H1 (cell line): Measurements from ENCODE around the gene PHGDH. TPM values are rescaled to one million over a fixed set of nuclear protein-coding genes. Genes with fewer than 3 reads are reported as not detected.
A peak's percentile ranks its signal among the peaks of the same experiment; 100 is the strongest.

Experiments
- CTCF ChIA-PET: fragments of 300-600 bp; sonication (Branson Sonifier 250); formaldehyde crosslinking; loops from one replicate; lab custom pipeline; 2021; ENCODE audit not compliant: partially characterized antibody; lab: Charles Lee
- POLR2A ChIA-PET: fragments of 300-600 bp; sonication (Branson Sonifier 250); formaldehyde crosslinking; loops from one replicate; lab custom pipeline; 2021; ENCODE audit warnings: inconsistent platforms; ENCODE audit not compliant: partially characterized antibody; lab: Charles Lee
- DNase-seq, 2 experiments: peaks; one replicate each; pipeline versions ENCODE4 v3.0.0 to v3.0.0-alpha.2; 2010 to 2022; ENCODE audit warnings: low spot score in 2 of 2, low read depth in 1 of 2, mixed read lengths in 1 of 2
- FAIRE-seq: peaks from 2 replicates; lab custom pipeline; 2011; peaks lifted over from hg19 to GRCh38; lab: Jason Lieb, UNC
- H2AFZ ChIP-seq: 2 replicates; pipeline ENCODE4 v1.8.1; 2012; ENCODE audit warnings: low read length, inconsistent platforms
- H2AK5ac ChIP-seq: 2 replicates; pipeline ENCODE4 v1.6.1; 2013; ENCODE audit warnings: low read depth, low read length
- H2BK120ac ChIP-seq: replicated peaks from 2 replicates; pipeline ENCODE3; 2013; ENCODE audit warnings: low read depth, low read length, inconsistent platforms
- H2BK12ac ChIP-seq: 2 replicates; pipeline ENCODE4 v1.6.1; 2013; ENCODE audit warnings: low read depth, low read length
- H2BK15ac ChIP-seq: 2 replicates; pipeline ENCODE4 v1.6.1; 2013; ENCODE audit warnings: low read length
- H2BK20ac ChIP-seq: 2 replicates; pipeline ENCODE4 v1.6.1; 2013; ENCODE audit warnings: low read length
- H2BK5ac ChIP-seq: 2 replicates; pipeline ENCODE4 v1.6.1; 2013; ENCODE audit warnings: low read depth, low read length
- H3K14ac ChIP-seq: 2 replicates; pipeline ENCODE4 v1.6.1; 2013; ENCODE audit warnings: inconsistent platforms; ENCODE audit not compliant: insufficient read length
- H3K18ac ChIP-seq: 2 replicates; pipeline ENCODE4 v1.6.1; 2013; ENCODE audit warnings: low read length; ENCODE audit errors: extremely low read depth
- H3K23ac ChIP-seq: 2 replicates; pipeline ENCODE4 v1.6.1; 2013; ENCODE audit warnings: inconsistent platforms; ENCODE audit not compliant: insufficient read length
- H3K23me2 ChIP-seq: 2 replicates; pipeline ENCODE4 v1.6.1; 2013; ENCODE audit warnings: low read depth, low read length
- H3K27ac ChIP-seq: 2 replicates; pipeline ENCODE4 v1.6.1; 2011; ENCODE audit warnings: low read depth, low read length, inconsistent platforms
- H3K27me3 ChIP-seq, 4 experiments: replicated peaks in 1 of 4; 1 replicate in 1 of 4; 2 replicates in 3 of 4; pipeline versions ENCODE4 v1.6.1 to v1.8.1; 2011 to 2013; ENCODE audit warnings: low read length in 3 of 4, mild to moderate bottlenecking in 3 of 4, inconsistent platforms in 2 of 4, mixed read lengths in 2 of 4, moderate library complexity in 1 of 4; ENCODE audit not compliant: control insufficient read depth in 3 of 4, insufficient read depth in 3 of 4; ENCODE audit errors: extremely low read depth in 1 of 4
- H3K36me3 ChIP-seq, 4 experiments: 2 replicates each; pipeline versions ENCODE4 v1.6.1 to v1.8.1; 2011 to 2013; ENCODE audit warnings: mild to moderate bottlenecking in 4 of 4, low read length in 3 of 4, moderate library complexity in 2 of 4, control low read depth in 1 of 4, inconsistent platforms in 1 of 4; ENCODE audit not compliant: insufficient read depth in 4 of 4, control insufficient read depth in 2 of 4
- H3K4ac ChIP-seq: replicated peaks from 2 replicates; pipeline ENCODE3; 2013; ENCODE audit warnings: low read length, low read depth, mixed read lengths, inconsistent platforms; ENCODE audit not compliant: insufficient read length
- H3K4me1 ChIP-seq, 4 experiments: replicated peaks in 1 of 4; 1 replicate in 1 of 4; 2 replicates in 3 of 4; pipeline versions ENCODE4 v1.6.1 to v1.8.1; 2011 to 2013; ENCODE audit warnings: low read length in 3 of 4, inconsistent platforms in 2 of 4, mixed read lengths in 1 of 4; ENCODE audit not compliant: insufficient read depth in 4 of 4, control insufficient read depth in 3 of 4
- H3K4me2 ChIP-seq, 2 experiments: 2 replicates each; pipeline versions ENCODE4 v1.6.1 to v1.8.1; 2011 to 2013; ENCODE audit warnings: low read depth in 2 of 2, low read length in 2 of 2, control low read depth in 1 of 2, inconsistent platforms in 1 of 2, mild to moderate bottlenecking in 1 of 2; ENCODE audit not compliant: insufficient read depth in 1 of 2
- H3K4me3 ChIP-seq, 4 experiments: fragments of 200-600, 300-600 bp in 1 of 4; sonication (generic), shearing (Covaris generic), sonication (Bioruptor Twin) in 1 of 4; 2 replicates each; pipeline versions ENCODE4 v1.5.1 to v1.8.1; 2011 to 2016; ENCODE audit warnings: low read length in 4 of 4, low read depth in 3 of 4, control low read depth in 2 of 4, inconsistent platforms in 2 of 4, mild to moderate bottlenecking in 2 of 4, mixed read lengths in 1 of 4, moderate library complexity in 1 of 4; ENCODE audit not compliant: insufficient read depth in 2 of 4; ENCODE audit errors: extremely low read depth in 1 of 4
- H3K56ac ChIP-seq: replicated peaks from 2 replicates; pipeline ENCODE3; 2013; ENCODE audit warnings: low read depth, mild to moderate bottlenecking, mixed read lengths, low read length, inconsistent platforms; ENCODE audit not compliant: insufficient read length
- H3K79me1 ChIP-seq: 2 replicates; pipeline ENCODE4 v1.6.1; 2013; ENCODE audit warnings: low read depth, low read length, control low read depth
- H3K79me2 ChIP-seq, 2 experiments: 2 replicates each; pipeline versions ENCODE4 v1.6.1 to v1.8.1; 2012 to 2013; ENCODE audit warnings: low read length in 2 of 2, mild to moderate bottlenecking in 2 of 2, inconsistent platforms in 1 of 2; ENCODE audit not compliant: insufficient read depth in 2 of 2, control insufficient read depth in 1 of 2
- H3K9ac ChIP-seq, 4 experiments: replicated peaks in 1 of 4; 1 replicate in 1 of 4; 2 replicates in 3 of 4; pipeline versions ENCODE4 v1.6.1 to v1.8.1; 2011 to 2013; ENCODE audit warnings: low read depth in 3 of 4, low read length in 3 of 4, control low read depth in 2 of 4, mild to moderate bottlenecking in 2 of 4, moderate library complexity in 2 of 4, inconsistent platforms in 1 of 4; ENCODE audit errors: extremely low read depth in 1 of 4
- H3K9me3 ChIP-seq, 2 experiments: 2 replicates each; pipeline versions ENCODE4 v1.6.1 to v1.8.1; 2012 to 2013; ENCODE audit warnings: mild to moderate bottlenecking in 2 of 2, moderate library complexity in 2 of 2, control low read depth in 1 of 2, inconsistent platforms in 1 of 2, low read depth in 1 of 2, low read length in 1 of 2, mixed read lengths in 1 of 2; ENCODE audit not compliant: insufficient read depth in 2 of 2
- H4K20me1 ChIP-seq, 2 experiments: replicated peaks in 1 of 2; 2 replicates each; pipeline versions ENCODE3 to v1.8.1; 2011 to 2013; ENCODE audit warnings: inconsistent platforms in 2 of 2, low read length in 2 of 2, mild to moderate bottlenecking in 1 of 2; ENCODE audit not compliant: insufficient read depth in 2 of 2, control insufficient read depth in 1 of 2
- H4K5ac ChIP-seq: 2 replicates; pipeline ENCODE4 v1.6.1; 2013; ENCODE audit warnings: low read length, low read depth, mixed read lengths, inconsistent platforms; ENCODE audit not compliant: insufficient read length
- H4K8ac ChIP-seq: 2 replicates; pipeline ENCODE4 v1.8.0; 2013; ENCODE audit warnings: mild to moderate bottlenecking, moderate library complexity, low read length, inconsistent platforms; ENCODE audit not compliant: insufficient read depth; ENCODE audit errors: extremely low read depth
- H4K91ac ChIP-seq: replicated peaks from 2 replicates; pipeline ENCODE3; 2013; ENCODE audit warnings: low read length, mixed read lengths, inconsistent platforms; ENCODE audit not compliant: insufficient read length
- CREB1 ChIP-seq: IDR thresholded peaks from 2 replicates; pipeline ENCODE4 v1.6.1; 2012; ENCODE audit warnings: inconsistent platforms
- EZH2 ChIP-seq: fragments of 200-600 bp; sonication (generic); IDR thresholded peaks from 2 replicates; pipeline ENCODE4 v1.7.1; 2012; ENCODE audit warnings: low read depth, mild to moderate bottlenecking, moderate library complexity, low read length, inconsistent platforms; ENCODE audit not compliant: severe bottlenecking
- RAD21 ChIP-seq, 2 experiments: IDR thresholded peaks in 1 of 2; conservative IDR thresholded peaks in 1 of 2; 2 replicates each; pipeline ENCODE4 v1.6.1; 2011; ENCODE audit warnings: low read depth in 2 of 2, low read length in 2 of 2, improper control_type of control experiment in 1 of 2, inconsistent platforms in 1 of 2, mild to moderate bottlenecking in 1 of 2, moderate library complexity in 1 of 2
- SP1 ChIP-seq: IDR thresholded peaks from 2 replicates; pipeline ENCODE4 v1.6.1; 2011; ENCODE audit warnings: low read depth, low read length
- WGBS, 2 experiments: shearing (Covaris generic) in 1 of 2; methylation state at CpG; one replicate each; pipeline versions ENCODE4 v1.1.6 to v1.1.7; 2013 to 2015; ENCODE audit warnings: low lambda C conversion rate in 2 of 2, mixed read lengths in 2 of 2, inconsistent platforms in 1 of 2, low coverage in 1 of 2, missing lambda C conversion rate in 1 of 2; ENCODE audit not compliant: insufficient replicate concordance in 2 of 2, insufficient coverage in 1 of 2, insufficient read length in 1 of 2; ENCODE audit errors: extremely low coverage in 1 of 2, missing lambda C conversion rate in 1 of 2; 5-methylcytosine and 5-hydroxymethylcytosine counted together
- polyA plus RNA-seq, 7 experiments: library from polyadenylated mRNA; depleted of rRNA in 3 of 7; stranded (reverse) in 5 of 7; unstranded in 2 of 7; fragments of >200 nt in 5 of 7; fragments of 200-250 nt in 2 of 7; gene quantifications; 1 replicate in 5 of 7; 2 replicates in 1 of 7; 4 replicates in 1 of 7; pipeline versions ENCODE4 v1.2.1 to v1.2.3, GENCODE V29; 2011 to 2013; ENCODE audit warnings: missing spikeins in 2 of 7, mixed read lengths in 2 of 7
- total RNA-seq: library from RNA; stranded (reverse); fragmentation: NEBNext Ultra II Directional; extraction: Animal tissue kit (Norgen Biotek cat#: 25700); gene quantifications from 2 replicates; pipeline ENCODE4 v1.2.1, GENCODE V29; 2021

PHGDH gene
- total and polyA plus RNA-seq, 2 of the 8 experiments (the other 6 are each of a cell fraction or from before 2014, with no cell fraction given) = 358 to 687 TPM

GRCh38 chr1:119686661-119687060, 25.1 kb upstream of the PHGDH start:
- POLR2A ChIA-PET = interaction anchor here (1.1 to 5.3 kb wide), 7 partner anchors 8 to 38 kb away, joined by 4 to 132 read pairs (median 5); partner anchors contain the start of gene PHGDH
- no peak overlapping the region for H3K27ac ChIP-seq

More at GRCh38 chr1:119686661-119687060, 25.1 kb upstream of the PHGDH start:
- Histone ChIP-seq H2BK15ac (no peak overlapping the region), H2BK12ac (no peak overlapping the region), H3K9ac (no peak overlapping the region), H3K4me2 (peak overlapping the region; percentile 36 to 48; a peak in 3 of 4 replicates), H3K23ac (no peak overlapping the region), H4K20me1 (no peaks in the 10 kb centered on the region), H3K4ac (no peak overlapping the region), H2AFZ (no peak overlapping the region), H2AK5ac (no peak overlapping the region), H3K23me2 (no peaks in the 10 kb centered on the region), H3K27me3 (no peaks in the 10 kb centered on the region), H4K8ac (no peak overlapping the region), H3K79me2 (no peaks in the 10 kb centered on the region), H3K79me1 (no peaks in the 10 kb centered on the region), H3K4me3 (peak overlapping the region in 1 of 4 experiments; percentile 32; a peak in 1 of 8 replicates), H2BK20ac (peak overlapping the region; percentile 54; the same call in 1 of the 2 replicates), H3K36me3 (no peaks in the 10 kb centered on the region), H3K9me3 (no peaks in the 10 kb centered on the region), H4K5ac (no peak overlapping the region), H3K56ac (no peak overlapping the region), H2BK5ac (0 out of 2 replicates have a peak overlapping the region, but pooled peaks have one; percentile 8), H3K14ac (no peak overlapping the region), H3K4me1 (peaks cover 0 to 16% (median 10%) of the 10 kb centered on the region in 4 experiments; a peak in 6 of 7 replicates), H2BK120ac (no peak overlapping the region), H3K18ac (0 out of 2 replicates have a peak overlapping the region, but pooled peaks have one; percentile 36), H4K91ac (peak overlapping the region; percentile 1)
- no peak for DNase-seq
- TF ChIP-seq SP1 (peak; percentile 55; the same call in 1 of the 2 replicates), RAD21 (IDR thresholded peaks at IDR 0.05 in 1 of 2, conservative IDR thresholded peaks at IDR 0.05 in 1 of 2; ENCODE audit: low read depth in 2 of 2, low read length in 2 of 2) (no peak), CREB1 (no peak), EZH2 (no peak)
- no peak for FAIRE-seq
- WGBS, 2 experiments = 82% methylated on average over 3 of the region's 3 CpGs; no CpG with 5 or more reads in 1 of the 2 experiments
- CTCF ChIA-PET = interaction anchor here (1.0 to 3.9 kb wide), 7 partner anchors 10 to 73 kb away, joined by 3 to 47 read pairs (median 6); no protein-coding TSS in a partner anchor
